Measurements from ENCODE around the gene SYN1.
A peak's percentile ranks its signal among the peaks of the same experiment; 100 is the strongest.

The SYN1 gene

GRCh38 chrX:47590984-47591383 is 28.7 kb downstream of the SYN1 start:
- Mint-ChIP-seq H3K9me3 (no peaks in the 10 kb centered on the region), H3K27ac (no peak overlapping the region), H3K4me1 (peaks cover under 1% of the 10 kb centered on the region), H3K36me3 (peaks cover 2% of the 10 kb centered on the region), H3K4me3 (no peak overlapping the region)
- no peak for ATAC-seq
- no peak for DNase-seq (ENCODE audit: low spot score in 2 of 2)

- H3K27ac Mint-ChIP-seq: no peak overlapping the region
- DNase-seq (ENCODE audit: low spot score in 2 of 2) (no peak), ATAC-seq (no peak)
- H3K9me3 Mint-ChIP-seq: no peaks in the 10 kb centered on the region
- H3K4me1 Mint-ChIP-seq: peaks cover 14% of the 10 kb centered on the region
- H3K36me3 Mint-ChIP-seq: peaks cover 10% of the 10 kb centered on the region
- no peak overlapping the region for H3K4me3 Mint-ChIP-seq
Measured at GRCh38 chrX:47587906-47588735, 31.5 kb downstream of the SYN1 start.

GRCh38 chrX:47587091-47587891 is 32.4 kb downstream of the SYN1 start:
- H3K4me1 Mint-ChIP-seq: peaks cover 22% of the 10 kb centered on the region
- no peaks in the 10 kb centered on the region for H3K9me3 Mint-ChIP-seq
- H3K27ac Mint-ChIP-seq: no peak overlapping the region
- ATAC-seq (no peak), DNase-seq (ENCODE audit: low spot score in 2 of 2) (no peak)
- H3K4me3 Mint-ChIP-seq: no peak overlapping the region
- H3K36me3 Mint-ChIP-seq: peaks cover 10% of the 10 kb centered on the region

- H3K27ac Mint-ChIP-seq: no peak overlapping the region
Measured at GRCh38 chrX:47586043-47586787, 33.4 kb downstream of the SYN1 start.

GRCh38 chrX:47585273-47585672 is 34.4 kb downstream of the SYN1 start:
- Mint-ChIP-seq H3K27ac (no peak overlapping the region), H3K4me1 (peaks cover 30% of the 10 kb centered on the region), H3K4me3 (no peak overlapping the region), H3K9me3 (no peaks in the 10 kb centered on the region), H3K36me3 (peaks cover 10% of the 10 kb centered on the region)
- DNase-seq (ENCODE audit: low spot score in 2 of 2): no peak
- no peak for ATAC-seq

More at GRCh38 chrX:47586043-47586787, 33.4 kb downstream of the SYN1 start:
- H3K4me1 Mint-ChIP-seq: peaks cover 30% of the 10 kb centered on the region
- H3K36me3 Mint-ChIP-seq: peaks cover 10% of the 10 kb centered on the region
- no peaks in the 10 kb centered on the region for H3K9me3 Mint-ChIP-seq
- DNase-seq (ENCODE audit: low spot score in 2 of 2) (no peak), ATAC-seq (no peak)
- H3K4me3 Mint-ChIP-seq: no peak overlapping the region

- H3K9me3 Mint-ChIP-seq: no peaks in the 10 kb centered on the region
- no peak for DNase-seq (ENCODE audit: low spot score in 2 of 2)
- peaks cover 34% of the 10 kb centered on the region for H3K4me1 Mint-ChIP-seq
- peaks cover 10% of the 10 kb centered on the region for H3K36me3 Mint-ChIP-seq
- ATAC-seq: no peak
- H3K27ac Mint-ChIP-seq: no peak overlapping the region
- H3K4me3 Mint-ChIP-seq: no peak overlapping the region
Measured at GRCh38 chrX:47584714-47585113, 34.9 kb downstream of the SYN1 start.

GRCh38 chrX:47583240-47583861 is 36.3 kb downstream of the SYN1 start:
- Mint-ChIP-seq H3K27ac (peak overlapping the region; percentile 84), H3K4me3 (peak overlapping the region; percentile 48), H3K9me3 (no peaks in the 10 kb centered on the region), H3K4me1 (peaks cover 46% of the 10 kb centered on the region), H3K36me3 (peaks cover 14% of the 10 kb centered on the region)
- ATAC-seq (no peak), DNase-seq (ENCODE audit: low spot score in 2 of 2) (no peak)

GRCh38 chrX:47581731-47582647 is 37.7 kb downstream of the SYN1 start, which contains the start of gene TIMP1:
TIMP1 (plus strand) TSS chrX:47582436; CDS start chrX:47583416, 980 bp downstream.
- peaks cover 14% of the 10 kb centered on the region for H3K36me3 Mint-ChIP-seq
- DNase-seq (ENCODE audit: low spot score in 2 of 2): peak; percentile 55 to 86
- H3K4me3 Mint-ChIP-seq: peak within 1 kb of the TSS; percentile 48
- peak within 1 kb of the TSS; percentile 84 for H3K27ac Mint-ChIP-seq
- peaks cover 58% of the 10 kb centered on the region for H3K4me1 Mint-ChIP-seq
- peak; percentile 89 for ATAC-seq
- H3K9me3 Mint-ChIP-seq: no peaks in the 10 kb centered on the region

GRCh38 chrX:47579537-47579936 is 40.1 kb downstream of the SYN1 start:
- DNase-seq (ENCODE audit: low spot score in 2 of 2) (peak in 1 of 2 donors; percentile 64), ATAC-seq (peak; percentile 91)
- Mint-ChIP-seq H3K27ac (peak overlapping the region; percentile 54), H3K9me3 (no peaks in the 10 kb centered on the region), H3K4me3 (peak overlapping the region; percentile 52), H3K4me1 (peaks cover 58% of the 10 kb centered on the region), H3K36me3 (peaks cover 4% of the 10 kb centered on the region)

GRCh38 chrX:47578692-47579091 is 41.0 kb downstream of the SYN1 start:
- no peak overlapping the region for H3K27ac Mint-ChIP-seq
- H3K36me3 Mint-ChIP-seq: peaks cover 5% of the 10 kb centered on the region
- DNase-seq (ENCODE audit: low spot score in 2 of 2) (no peak), ATAC-seq (no peak)
- no peaks in the 10 kb centered on the region for H3K9me3 Mint-ChIP-seq
- no peak overlapping the region for H3K4me3 Mint-ChIP-seq
- peaks cover 55% of the 10 kb centered on the region for H3K4me1 Mint-ChIP-seq

- Mint-ChIP-seq H3K36me3 (peaks cover 13% of the 10 kb centered on the region), H3K27ac (no peak overlapping the region), H3K4me1 (peaks cover 55% of the 10 kb centered on the region), H3K9me3 (no peaks in the 10 kb centered on the region), H3K4me3 (no peak overlapping the region)
- DNase-seq (ENCODE audit: low spot score in 2 of 2) (peak in 1 of 2 donors; percentile 34), ATAC-seq (no peak)
Measured at GRCh38 chrX:47577901-47578300, 41.8 kb downstream of the SYN1 start.

GRCh38 chrX:47577424-47577823 is 42.2 kb downstream of the SYN1 start:
- DNase-seq (ENCODE audit: low spot score in 2 of 2) (peak in 1 of 2 donors; percentile 38), ATAC-seq (no peak)
- no peaks in the 10 kb centered on the region for H3K9me3 Mint-ChIP-seq
- peaks cover 18% of the 10 kb centered on the region for H3K36me3 Mint-ChIP-seq
- peaks cover 55% of the 10 kb centered on the region for H3K4me1 Mint-ChIP-seq
- no peak overlapping the region for H3K27ac Mint-ChIP-seq
- H3K4me3 Mint-ChIP-seq: no peak overlapping the region

- no peaks in the 10 kb centered on the region for H3K9me3 Mint-ChIP-seq
- no peak overlapping the region for H3K27ac Mint-ChIP-seq
- peaks cover 54% of the 10 kb centered on the region for H3K4me1 Mint-ChIP-seq
- DNase-seq (ENCODE audit: low spot score in 2 of 2) (peak in 1 of 2 donors; percentile 18), ATAC-seq (no peak)
- no peak overlapping the region for H3K4me3 Mint-ChIP-seq
- H3K36me3 Mint-ChIP-seq: peaks cover 29% of the 10 kb centered on the region
Measured at GRCh38 chrX:47576021-47576898, 43.4 kb downstream of the SYN1 start.

All from stimulated activated effector memory CD8-positive, alpha-beta T cell treated with anti-CD3 and anti-CD28 coated beads, Interleukin-12 subunit alpha, Interleukin-12 subunit beta, amount 100 ng/mL, for 72 hours (primary cell).